Karpas-422 (cell line): ENCODE results near the gene BBS9. TPM values are rescaled to one million over a fixed set of nuclear protein-coding genes. Genes with fewer than 3 reads are reported as not detected.

ENCODE experiments used
- DNase-seq: peaks from one replicate; pipeline ENCODE4 v3.0.0-alpha.2; 2015
- H2AFZ ChIP-seq: fragments of 200-600 bp; sonication (generic); 2 replicates; pipeline ENCODE4 v1.6.1; 2014; ENCODE audit warnings: antibody characterized with exemption, low read length, mixed read lengths
- H3K27ac ChIP-seq: fragments of 200-600 bp; sonication (generic); 2 replicates; pipeline ENCODE4 v1.5.1; 2014; ENCODE audit warnings: mild to moderate bottlenecking, low read length, moderate library complexity
- H3K27me3 ChIP-seq: fragments of 200-600 bp; sonication (generic); 2 replicates; pipeline ENCODE4 v1.6.1; 2014; ENCODE audit warnings: low read length, mixed read lengths
- H3K36me3 ChIP-seq: fragments of 200-600 bp; sonication (generic); 2 replicates; pipeline ENCODE4 v1.6.1; 2014; ENCODE audit warnings: low read length, mixed read lengths; ENCODE audit not compliant: insufficient read depth
- H3K4me1 ChIP-seq: fragments of 200-600 bp; sonication (generic); 2 replicates; pipeline ENCODE4 v1.6.1; 2014; ENCODE audit warnings: mild to moderate bottlenecking, low read length, mixed read lengths
- H3K4me2 ChIP-seq: fragments of 200-600 bp; sonication (generic); 2 replicates; pipeline ENCODE4 v1.6.1; 2014; ENCODE audit warnings: low read length, low read depth, mild to moderate bottlenecking; ENCODE audit not compliant: poor library complexity, severe bottlenecking
- H3K4me3 ChIP-seq: fragments of 200-600 bp; sonication (generic); 2 replicates; pipeline ENCODE4 v1.5.1; 2014; ENCODE audit warnings: mild to moderate bottlenecking, antibody characterized with exemption, low read length, mixed read lengths
- H3K79me2 ChIP-seq: fragments of 200-600 bp; sonication (generic); 2 replicates; pipeline ENCODE4 v1.6.1; 2014; ENCODE audit warnings: mild to moderate bottlenecking, low read length, mixed read lengths
- H3K9ac ChIP-seq: fragments of 200-600 bp; sonication (generic); 2 replicates; pipeline ENCODE4 v1.6.0; 2014; ENCODE audit warnings: low read length
- H3K9me2 ChIP-seq: fragments of 200-600 bp; sonication (generic), shearing (Covaris generic); replicated peaks from 2 replicates; pipeline ENCODE4 v1.6.0; 2014; ENCODE audit warnings: mild to moderate bottlenecking, low read length, moderate library complexity; ENCODE audit not compliant: insufficient read depth
- H3K9me3 ChIP-seq: fragments of 300-700, 200-600 bp; sonication (generic); 2 replicates; pipeline ENCODE4 v1.6.1; 2014; ENCODE audit warnings: low read length, mixed read lengths
- H4K20me1 ChIP-seq: fragments of 200-600 bp; sonication (generic); 2 replicates; pipeline ENCODE4 v1.6.1; 2014; ENCODE audit warnings: mild to moderate bottlenecking, antibody characterized with exemption, low read length, low read depth; ENCODE audit not compliant: insufficient read depth
- total RNA-seq: library from RNA; depleted of rRNA; stranded (reverse); fragments of >200 nt; shearing (Covaris generic); gene quantifications from 2 replicates; pipeline ENCODE4 v1.2.3, GENCODE V29; 2014; ENCODE audit warnings: low replicate concordance

The BBS9 gene
- total RNA-seq, 1 experiment from 2014 or later, result 13.0 TPM

GRCh38 chr7:33433357-33433756 is 304.0 kb downstream of the BBS9 start:
- no peaks in the 10 kb centered on the region for H3K4me1 ChIP-seq
- H3K4me2 ChIP-seq, result no peak overlapping the region
- no peaks in the 10 kb centered on the region for H3K36me3 ChIP-seq
- H3K27me3 ChIP-seq, result no peaks in the 10 kb centered on the region
- H3K27ac ChIP-seq, result no peak overlapping the region
- H3K79me2 ChIP-seq, result no peaks in the 10 kb centered on the region
- H4K20me1 ChIP-seq, result no peaks in the 10 kb centered on the region
- H3K9ac ChIP-seq, result no peak overlapping the region
- H3K4me3 ChIP-seq, result no peak overlapping the region
- H3K9me2 ChIP-seq, result no peaks in the 10 kb centered on the region
- DNase-seq, result no peak
- H2AFZ ChIP-seq, result no peak overlapping the region
- no peaks in the 10 kb centered on the region for H3K9me3 ChIP-seq

DNA sequence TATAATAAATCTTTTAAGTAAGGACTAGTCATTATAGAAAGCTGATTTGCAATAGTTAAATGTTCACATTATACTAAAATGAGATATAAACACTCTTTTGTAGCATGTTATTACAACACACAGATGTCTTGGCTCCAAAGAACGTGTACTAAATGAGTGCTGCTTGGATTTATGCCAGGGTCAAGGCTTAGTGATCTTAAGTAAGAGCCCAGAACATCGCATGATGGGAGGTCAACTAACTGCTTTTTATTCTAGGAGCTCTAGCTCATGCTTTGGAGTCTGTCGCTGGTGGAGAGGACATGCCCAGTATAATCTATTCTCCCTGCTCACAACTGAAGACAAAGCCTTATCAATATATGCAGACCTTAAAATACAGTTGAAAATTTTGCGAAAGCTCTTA is 315.1 kb downstream of the BBS9 start:
- no peaks in the 10 kb centered on the region for H3K9me3 ChIP-seq
- H3K4me2 ChIP-seq, result no peak overlapping the region
- no peak overlapping the region for H3K27ac ChIP-seq
- no peak for DNase-seq
- no peaks in the 10 kb centered on the region for H4K20me1 ChIP-seq
- no peaks in the 10 kb centered on the region for H3K9me2 ChIP-seq
- no peaks in the 10 kb centered on the region for H3K27me3 ChIP-seq
- no peak overlapping the region for H3K9ac ChIP-seq
- no peak overlapping the region for H3K4me3 ChIP-seq
- no peaks in the 10 kb centered on the region for H3K36me3 ChIP-seq
- H3K4me1 ChIP-seq, result no peaks in the 10 kb centered on the region
- H2AFZ ChIP-seq, result no peak overlapping the region
- H3K79me2 ChIP-seq, result no peaks in the 10 kb centered on the region

DNA sequence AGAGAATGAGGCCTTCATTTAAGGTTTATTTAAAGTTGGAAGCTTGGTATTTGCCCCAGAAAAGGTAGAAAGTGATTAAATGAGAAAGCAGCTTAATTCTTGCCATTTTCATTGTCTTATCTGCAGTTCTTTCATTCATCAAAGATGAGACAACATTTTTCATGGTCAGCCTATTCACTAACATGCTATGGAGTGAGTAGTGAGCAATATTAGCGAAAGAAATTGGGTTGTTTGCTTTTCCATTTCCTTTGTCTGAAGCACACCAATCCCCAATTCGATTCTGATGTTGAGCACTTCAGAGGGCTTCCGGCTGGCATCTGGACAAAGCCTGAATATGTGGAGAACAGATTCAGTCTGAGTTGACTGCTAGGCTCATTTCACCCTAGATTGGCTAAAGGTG is 317.2 kb downstream of the BBS9 start:
- Histone ChIP-seq H3K4me2 (no peak overlapping the region), H3K4me3 (no peak overlapping the region), H2AFZ (no peak overlapping the region), H3K27ac (no peak overlapping the region), H3K9me2 (no peaks in the 10 kb centered on the region), H3K79me2 (no peaks in the 10 kb centered on the region), H4K20me1 (no peaks in the 10 kb centered on the region), H3K27me3 (no peaks in the 10 kb centered on the region), H3K9me3 (no peaks in the 10 kb centered on the region), H3K36me3 (no peaks in the 10 kb centered on the region), H3K4me1 (no peaks in the 10 kb centered on the region), H3K9ac (no peak overlapping the region)
- DNase-seq, result no peak

- Histone ChIP-seq H2AFZ (no peak overlapping the region), H3K4me1 (no peaks in the 10 kb centered on the region)
These were observed 318.7 kb downstream of the BBS9 start for GRCh38 chr7:33448035-33448434.

DNA sequence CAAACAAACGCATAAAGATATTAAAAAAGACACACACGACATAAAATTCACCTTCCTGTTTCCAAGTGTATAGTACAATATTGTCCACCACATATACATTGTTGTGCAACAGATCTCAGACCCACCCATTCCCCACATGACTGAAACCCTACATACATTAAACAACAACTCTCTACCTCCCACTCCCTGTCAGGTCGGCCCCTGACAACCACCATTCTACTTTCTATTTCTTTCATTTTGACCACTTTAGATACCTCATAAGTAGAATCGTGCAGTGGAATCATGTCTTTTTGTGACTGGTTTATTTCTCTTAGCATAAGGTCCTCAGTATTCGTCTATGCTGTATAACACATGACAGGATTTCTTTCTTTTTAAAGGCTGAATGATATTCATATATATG is 320.5 kb downstream of the BBS9 start:
- Histone ChIP-seq H3K27me3 (no peaks in the 10 kb centered on the region), H3K9me3 (no peaks in the 10 kb centered on the region), H3K36me3 (no peaks in the 10 kb centered on the region), H3K79me2 (no peaks in the 10 kb centered on the region), H3K27ac (no peak overlapping the region), H3K4me2 (no peak overlapping the region), H3K9me2 (no peaks in the 10 kb centered on the region), H2AFZ (no peak overlapping the region), H3K9ac (no peak overlapping the region), H3K4me1 (no peaks in the 10 kb centered on the region), H3K4me3 (no peak overlapping the region), H4K20me1 (no peaks in the 10 kb centered on the region)
- peak; percentile 31 for DNase-seq

More at GRCh38 chr7:33448035-33448434, 318.7 kb downstream of the BBS9 start:
- H3K27me3 ChIP-seq, result no peaks in the 10 kb centered on the region
- no peak overlapping the region for H3K4me3 ChIP-seq
- H3K9me2 ChIP-seq, result no peaks in the 10 kb centered on the region
- no peak overlapping the region for H3K27ac ChIP-seq
- H3K9me3 ChIP-seq, result no peaks in the 10 kb centered on the region
- no peak overlapping the region for H3K9ac ChIP-seq
- H4K20me1 ChIP-seq, result no peaks in the 10 kb centered on the region
- no peak overlapping the region for H3K4me2 ChIP-seq
- H3K36me3 ChIP-seq, result no peaks in the 10 kb centered on the region
- no peak for DNase-seq
- no peaks in the 10 kb centered on the region for H3K79me2 ChIP-seq

DNA sequence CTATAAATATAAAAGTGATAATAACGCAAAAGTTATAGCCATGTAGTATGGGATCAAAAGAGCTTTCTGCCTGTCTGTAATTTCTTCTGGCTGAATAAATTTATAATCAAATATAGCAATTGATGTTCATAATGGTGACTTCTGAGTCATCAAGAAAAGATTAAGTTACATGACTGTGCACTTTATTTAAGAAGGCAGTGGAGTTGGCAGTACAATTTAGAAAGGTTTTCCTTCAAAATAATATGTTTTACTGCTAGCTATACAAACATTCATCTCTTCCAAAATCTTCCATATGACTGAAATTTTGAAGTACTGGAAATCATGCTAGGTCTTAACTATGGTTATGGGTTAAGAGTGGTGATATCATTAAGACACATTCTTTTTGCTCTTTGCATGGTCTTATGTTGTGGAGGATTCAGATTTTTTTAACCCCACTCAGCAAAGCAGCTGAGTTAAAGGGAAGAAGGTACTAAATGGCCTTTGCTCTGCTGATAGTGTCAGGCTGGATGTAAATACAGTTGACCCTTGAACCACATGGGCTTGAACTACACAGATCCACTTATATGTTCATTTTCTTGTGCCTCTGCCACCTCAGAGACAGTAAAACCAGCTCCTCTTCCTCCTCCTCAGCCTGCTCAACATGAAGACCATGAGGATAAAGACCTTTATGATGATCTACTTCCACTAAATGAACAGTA is 323.6 kb downstream of the BBS9 start:
- Histone ChIP-seq H2AFZ (no peak overlapping the region), H3K4me2 (no peak overlapping the region)
- DNase-seq, result no peak

DNA sequence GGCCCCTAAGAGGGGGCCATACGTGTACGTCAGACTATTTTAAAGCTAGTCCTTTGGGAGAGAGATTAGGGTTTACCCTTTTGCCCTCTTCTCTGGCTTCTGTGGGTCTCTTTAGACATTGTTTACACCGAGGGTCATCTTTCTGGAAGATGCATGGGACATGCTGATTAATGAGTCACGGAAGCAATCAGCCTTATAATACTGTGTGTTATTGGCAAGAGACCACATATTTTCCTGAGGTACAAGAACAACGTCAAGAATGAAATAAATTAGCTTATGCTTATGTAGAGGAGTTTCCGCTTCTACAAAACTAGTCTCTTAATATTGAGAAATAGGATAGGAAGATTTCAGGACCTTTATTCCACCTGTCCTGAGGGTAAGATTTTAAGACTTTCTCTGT is 327.7 kb downstream of the BBS9 start:
- Histone ChIP-seq H3K36me3 (no peaks in the 10 kb centered on the region), H2AFZ (no peak overlapping the region), H3K79me2 (no peaks in the 10 kb centered on the region), H3K27me3 (no peaks in the 10 kb centered on the region), H4K20me1 (no peaks in the 10 kb centered on the region), H3K9me2 (no peaks in the 10 kb centered on the region), H3K4me2 (no peak overlapping the region), H3K9ac (no peak overlapping the region), H3K4me1 (no peaks in the 10 kb centered on the region), H3K27ac (no peak overlapping the region), H3K4me3 (no peak overlapping the region), H3K9me3 (no peaks in the 10 kb centered on the region)
- DNase-seq, result peak; percentile 22

More for the DNA sequence above, 323.6 kb downstream of the BBS9 start:
- Histone ChIP-seq H3K4me1 (no peaks in the 10 kb centered on the region), H3K79me2 (no peaks in the 10 kb centered on the region), H3K36me3 (no peaks in the 10 kb centered on the region), H3K9me2 (no peaks in the 10 kb centered on the region), H3K9ac (no peak overlapping the region), H3K4me3 (no peak overlapping the region), H3K9me3 (no peaks in the 10 kb centered on the region), H3K27me3 (no peaks in the 10 kb centered on the region), H3K27ac (no peak overlapping the region), H4K20me1 (no peaks in the 10 kb centered on the region)

DNA sequence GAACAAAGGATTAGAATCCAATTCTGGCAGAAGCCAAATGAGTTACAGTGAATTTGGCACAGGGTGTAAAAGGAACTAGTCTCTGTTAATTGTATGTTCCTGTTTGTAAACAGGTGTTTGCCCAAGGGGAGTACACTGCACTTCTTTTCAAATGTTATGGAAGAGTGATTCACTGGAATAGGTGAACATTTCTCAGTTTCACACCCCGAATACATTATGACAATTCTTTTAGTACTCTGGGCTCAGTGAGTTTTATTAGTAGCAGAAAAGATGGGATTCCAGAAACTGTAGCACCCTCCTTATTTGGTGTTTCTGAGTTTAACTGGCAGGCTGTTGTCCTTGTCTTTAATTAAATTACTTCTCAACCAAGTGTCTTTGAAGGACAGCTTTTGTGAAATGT is 329.2 kb downstream of the BBS9 start:
- Histone ChIP-seq H3K27me3 (no peaks in the 10 kb centered on the region), H3K27ac (no peak overlapping the region), H3K9ac (no peak overlapping the region), H3K36me3 (no peaks in the 10 kb centered on the region), H3K4me3 (no peak overlapping the region), H4K20me1 (no peaks in the 10 kb centered on the region), H3K4me2 (no peak overlapping the region), H3K4me1 (no peaks in the 10 kb centered on the region), H3K79me2 (no peaks in the 10 kb centered on the region), H3K9me2 (no peaks in the 10 kb centered on the region), H2AFZ (no peak overlapping the region), H3K9me3 (no peaks in the 10 kb centered on the region)
- DNase-seq, result no peak
